ENCODE results near the gene TTI1.

The TTI1 gene

GRCh38 chr20:37939701-37940560, 93.3 kb downstream of the TTI1 start:
- H3K27me3 ChIP-seq (ENCODE audit: control insufficient read depth, insufficient read depth, low read length, poor library complexity, severe bottlenecking): no peaks in the 10 kb centered on the region
- H3K9me3 ChIP-seq (ENCODE audit: control insufficient read depth, low read length): no peaks in the 10 kb centered on the region
- no peaks in the 10 kb centered on the region for H3K36me3 ChIP-seq (ENCODE audit: control insufficient read depth, insufficient read depth, low read length)
- peaks cover 10% of the 10 kb centered on the region for H3K4me1 ChIP-seq (ENCODE audit: control insufficient read depth, insufficient read depth, low read length)
- H3K27ac ChIP-seq (ENCODE audit: insufficient read depth, low read depth, low read length, poor library complexity, severe bottlenecking): no peak overlapping the region
- no peak overlapping the region for H3K4me3 ChIP-seq (ENCODE audit: insufficient read depth, low read depth, low read length)
- 88 to 91% methylated on average over 25 of the region's 25 CpGs for WGBS, 2 experiments

GRCh38 chr20:37938954-37939353, 94.3 kb downstream of the TTI1 start:
- Histone ChIP-seq H3K4me1 (ENCODE audit: control insufficient read depth, insufficient read depth, low read length) (peaks cover 5% of the 10 kb centered on the region), H3K27me3 (ENCODE audit: control insufficient read depth, insufficient read depth, low read length, poor library complexity, severe bottlenecking) (no peaks in the 10 kb centered on the region), H3K4me3 (ENCODE audit: insufficient read depth, low read depth, low read length) (no peak overlapping the region), H3K27ac (ENCODE audit: insufficient read depth, low read depth, low read length, poor library complexity, severe bottlenecking) (no peak overlapping the region), H3K36me3 (ENCODE audit: control insufficient read depth, insufficient read depth, low read length) (no peaks in the 10 kb centered on the region), H3K9me3 (ENCODE audit: control insufficient read depth, low read length) (no peaks in the 10 kb centered on the region)
- 94 to 96% methylated on average over 9 of the region's 9 CpGs for WGBS, 2 experiments

- no peak overlapping the region for H3K27ac ChIP-seq (ENCODE audit: insufficient read depth, low read depth, low read length, poor library complexity, severe bottlenecking)
- H3K36me3 ChIP-seq (ENCODE audit: control insufficient read depth, insufficient read depth, low read length): no peaks in the 10 kb centered on the region
- no peaks in the 10 kb centered on the region for H3K27me3 ChIP-seq (ENCODE audit: control insufficient read depth, insufficient read depth, low read length, poor library complexity, severe bottlenecking)
- peaks cover 4% of the 10 kb centered on the region for H3K4me1 ChIP-seq (ENCODE audit: control insufficient read depth, insufficient read depth, low read length)
- WGBS, 2 experiments: 94 to 95% methylated on average over 12 of the region's 12 CpGs
- no peaks in the 10 kb centered on the region for H3K9me3 ChIP-seq (ENCODE audit: control insufficient read depth, low read length)
- no peak overlapping the region for H3K4me3 ChIP-seq (ENCODE audit: insufficient read depth, low read depth, low read length)
Measured at GRCh38 chr20:37938181-37938750, 95.0 kb downstream of the TTI1 start.

GRCh38 chr20:37937686-37938085, 95.6 kb downstream of the TTI1 start:
- no peak overlapping the region for H3K27ac ChIP-seq (ENCODE audit: insufficient read depth, low read depth, low read length, poor library complexity, severe bottlenecking)
- WGBS, 2 experiments: 89 to 97% methylated on average over 4 of the region's 4 CpGs
- H3K36me3 ChIP-seq (ENCODE audit: control insufficient read depth, insufficient read depth, low read length): no peaks in the 10 kb centered on the region
- H3K27me3 ChIP-seq (ENCODE audit: control insufficient read depth, insufficient read depth, low read length, poor library complexity, severe bottlenecking): no peaks in the 10 kb centered on the region
- H3K4me3 ChIP-seq (ENCODE audit: insufficient read depth, low read depth, low read length): no peak overlapping the region
- H3K4me1 ChIP-seq (ENCODE audit: control insufficient read depth, insufficient read depth, low read length): peaks cover 5% of the 10 kb centered on the region
- H3K9me3 ChIP-seq (ENCODE audit: control insufficient read depth, low read length): no peaks in the 10 kb centered on the region

GRCh38 chr20:37936451-37936850, 96.8 kb downstream of the TTI1 start:
- Histone ChIP-seq H3K27ac (ENCODE audit: insufficient read depth, low read depth, low read length, poor library complexity, severe bottlenecking) (no peak overlapping the region), H3K9me3 (ENCODE audit: control insufficient read depth, low read length) (no peaks in the 10 kb centered on the region), H3K4me3 (ENCODE audit: insufficient read depth, low read depth, low read length) (no peak overlapping the region), H3K4me1 (ENCODE audit: control insufficient read depth, insufficient read depth, low read length) (peaks cover 5% of the 10 kb centered on the region), H3K36me3 (ENCODE audit: control insufficient read depth, insufficient read depth, low read length) (no peaks in the 10 kb centered on the region), H3K27me3 (ENCODE audit: control insufficient read depth, insufficient read depth, low read length, poor library complexity, severe bottlenecking) (no peaks in the 10 kb centered on the region)
- 93 to 96% methylated on average over 8 of the region's 8 CpGs for WGBS, 2 experiments

GRCh38 chr20:37936041-37936440, 97.2 kb downstream of the TTI1 start:
- H3K27me3 ChIP-seq (ENCODE audit: control insufficient read depth, insufficient read depth, low read length, poor library complexity, severe bottlenecking): no peaks in the 10 kb centered on the region
- WGBS, 2 experiments: 93 to 95% methylated on average over 10 of the region's 10 CpGs
- H3K27ac ChIP-seq (ENCODE audit: insufficient read depth, low read depth, low read length, poor library complexity, severe bottlenecking): no peak overlapping the region
- H3K36me3 ChIP-seq (ENCODE audit: control insufficient read depth, insufficient read depth, low read length): no peaks in the 10 kb centered on the region
- no peak overlapping the region for H3K4me3 ChIP-seq (ENCODE audit: insufficient read depth, low read depth, low read length)
- no peaks in the 10 kb centered on the region for H3K9me3 ChIP-seq (ENCODE audit: control insufficient read depth, low read length)
- H3K4me1 ChIP-seq (ENCODE audit: control insufficient read depth, insufficient read depth, low read length): peaks cover 9% of the 10 kb centered on the region

- no peaks in the 10 kb centered on the region for H3K9me3 ChIP-seq (ENCODE audit: control insufficient read depth, low read length)
- peaks cover 12% of the 10 kb centered on the region for H3K4me1 ChIP-seq (ENCODE audit: control insufficient read depth, insufficient read depth, low read length)
- 80 to 83% methylated on average over 7 of the region's 7 CpGs for WGBS, 2 experiments
- no peak overlapping the region for H3K27ac ChIP-seq (ENCODE audit: insufficient read depth, low read depth, low read length, poor library complexity, severe bottlenecking)
- H3K4me3 ChIP-seq (ENCODE audit: insufficient read depth, low read depth, low read length): no peak overlapping the region
- no peaks in the 10 kb centered on the region for H3K27me3 ChIP-seq (ENCODE audit: control insufficient read depth, insufficient read depth, low read length, poor library complexity, severe bottlenecking)
- no peaks in the 10 kb centered on the region for H3K36me3 ChIP-seq (ENCODE audit: control insufficient read depth, insufficient read depth, low read length)
Measured at GRCh38 chr20:37935435-37935834, 97.8 kb downstream of the TTI1 start.

GRCh38 chr20:37934634-37935375, 98.5 kb downstream of the TTI1 start:
- Histone ChIP-seq H3K36me3 (ENCODE audit: control insufficient read depth, insufficient read depth, low read length) (no peaks in the 10 kb centered on the region), H3K9me3 (ENCODE audit: control insufficient read depth, low read length) (no peaks in the 10 kb centered on the region), H3K4me3 (ENCODE audit: insufficient read depth, low read depth, low read length) (no peak overlapping the region), H3K4me1 (ENCODE audit: control insufficient read depth, insufficient read depth, low read length) (peaks cover 12% of the 10 kb centered on the region), H3K27ac (ENCODE audit: insufficient read depth, low read depth, low read length, poor library complexity, severe bottlenecking) (no peak overlapping the region), H3K27me3 (ENCODE audit: control insufficient read depth, insufficient read depth, low read length, poor library complexity, severe bottlenecking) (no peaks in the 10 kb centered on the region)
- 89 to 93% methylated on average over 12 to 14 of the region's 14 CpGs for WGBS, 2 experiments

- WGBS, 2 experiments: 93 to 97% methylated on average over 15 of the region's 15 CpGs
- Histone ChIP-seq H3K27me3 (ENCODE audit: control insufficient read depth, insufficient read depth, low read length, poor library complexity, severe bottlenecking) (no peaks in the 10 kb centered on the region), H3K9me3 (ENCODE audit: control insufficient read depth, low read length) (no peaks in the 10 kb centered on the region), H3K4me1 (ENCODE audit: control insufficient read depth, insufficient read depth, low read length) (peaks cover 12% of the 10 kb centered on the region), H3K4me3 (ENCODE audit: insufficient read depth, low read depth, low read length) (no peak overlapping the region), H3K36me3 (ENCODE audit: control insufficient read depth, insufficient read depth, low read length) (no peaks in the 10 kb centered on the region), H3K27ac (ENCODE audit: insufficient read depth, low read depth, low read length, poor library complexity, severe bottlenecking) (no peak overlapping the region)
Measured at GRCh38 chr20:37933786-37934633, 99.2 kb downstream of the TTI1 start.

Data from ectodermal cell (in vitro differentiated cells).